H1 (cell line): ENCODE data around the gene UGT1A7.

ENCODE experiments used
- POLR2A ChIP-seq, 2 experiments: IDR thresholded peaks; 1 replicate in 1 of 2; 2 replicates in 1 of 2; pipeline ENCODE4 v1.6.1; 2011; ENCODE audit warnings: low read depth in 2 of 2, low read length in 2 of 2, mild to moderate bottlenecking in 2 of 2; ENCODE audit errors: control extremely low read depth in 1 of 2
- TF ChIP-seq, protein P1 (sequence below): IDR thresholded peaks from 2 replicates; pipeline ENCODE4 v1.6.1; 2012; ENCODE audit warnings: inconsistent platforms

GRCh38 chr2:233761040-233761769, 79.5 kb downstream of the UGT1A7 start:
- TF ChIP-seq POLR2A (IDR thresholded peaks at IDR 0.05; ENCODE audit: control extremely low read depth in 1 of 2, low read depth in 2 of 2, low read length in 2 of 2): no peak
- TF ChIP-seq, protein P1, sequence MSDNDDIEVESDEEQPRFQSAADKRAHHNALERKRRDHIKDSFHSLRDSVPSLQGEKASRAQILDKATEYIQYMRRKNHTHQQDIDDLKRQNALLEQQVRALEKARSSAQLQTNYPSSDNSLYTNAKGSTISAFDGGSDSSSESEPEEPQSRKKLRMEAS: no peak
